Hippocampal formation (tissue), 2 donors: ENCODE results near the gene HYCC1.
"Not testable (repeated sequence)": the region's sequence is repeated elsewhere in the genome, so short reads cannot be mapped to it uniquely, and the experiment has no call there.

Experiments
- DNase-seq, 2 donors: peaks; one replicate each; lab custom pipeline; 2025; lab: John Stamatoyannopoulos, UW

The HYCC1 gene

GRCh38 chr7:23013715-23014649, at the start of gene HYCC1:
HYCC1 (minus strand) TSS chr7:23014130; CDS start chr7:22991111, 23,019 bp downstream.
- DNase-seq = peak; percentile 99

GRCh38 chr7:23062452-23062851, 48.5 kb upstream of the HYCC1 start:
- DNase-seq = no peak

GRCh38 chr7:23061327-23061726, 47.4 kb upstream of the HYCC1 start:
- no peak for DNase-seq

- peak in 1 of 2 donors; percentile 8 for DNase-seq
These were observed 44.6 kb upstream of the HYCC1 start for GRCh38 chr7:23058408-23059096.

GRCh38 chr7:23055582-23056178, 41.8 kb upstream of the HYCC1 start:
- peak; percentile 9 to 72 for DNase-seq

GRCh38 chr7:23051124-23051485, 37.2 kb upstream of the HYCC1 start:
- not testable (repeated sequence) for DNase-seq

GRCh38 chr7:23046336-23046735, 32.4 kb upstream of the HYCC1 start:
- not testable (repeated sequence) for DNase-seq

GRCh38 chr7:23045086-23045485, 31.2 kb upstream of the HYCC1 start:
- not testable (repeated sequence) for DNase-seq

GRCh38 chr7:23044581-23044980, 30.7 kb upstream of the HYCC1 start:
- no peak for DNase-seq

GRCh38 chr7:23043441-23043840, 29.5 kb upstream of the HYCC1 start:
- DNase-seq = no peak

- DNase-seq = not testable (repeated sequence)
These were observed 25.7 kb upstream of the HYCC1 start for GRCh38 chr7:23039674-23040073.

- not testable (repeated sequence) for DNase-seq
These were observed 21.8 kb upstream of the HYCC1 start for GRCh38 chr7:23035542-23036371.

- DNase-seq = no peak
These were observed 13.3 kb upstream of the HYCC1 start for GRCh38 chr7:23027261-23027660.

GRCh38 chr7:23026164-23026563, 12.2 kb upstream of the HYCC1 start:
- no peak for DNase-seq

- DNase-seq = no peak
These were observed 10.5 kb upstream of the HYCC1 start for GRCh38 chr7:23024454-23024853.

- DNase-seq = no peak
These were observed 8.9 kb upstream of the HYCC1 start for GRCh38 chr7:23022851-23023250.

GRCh38 chr7:23022258-23022769, 8.4 kb upstream of the HYCC1 start:
- DNase-seq = no peak

GRCh38 chr7:23021596-23021995, 7.7 kb upstream of the HYCC1 start:
- no peak for DNase-seq

- no peak for DNase-seq
These were observed 6.9 kb upstream of the HYCC1 start for GRCh38 chr7:23020742-23021401.

GRCh38 chr7:23018750-23019149, 4.8 kb upstream of the HYCC1 start:
- DNase-seq = peak; percentile 11 to 51

GRCh38 chr7:23017309-23017708, 3.4 kb upstream of the HYCC1 start:
- DNase-seq = no peak
